Left cardiac atrium (tissue), 4 donors: Measurements from ENCODE around the gene SESN1. TPM values are rescaled to one million over a fixed set of nuclear protein-coding genes. Genes with fewer than 3 reads are reported as not detected.
"Not testable (repeated sequence)": the region's sequence is repeated elsewhere in the genome, so short reads cannot be mapped to it uniquely, and the experiment has no call there.

Experiments
- ATAC-seq, 2 donors: fragments of 200-7000 bp; cut with Tn5 transposase; one replicate each; pipeline ENCODE4 v1.9.1; 2020; ENCODE audit warnings: mild to moderate bottlenecking in 2 of 2, moderate library complexity in 2 of 2
- DNase-seq: peaks from one replicate; pipeline ENCODE4 v3.0.0-alpha.2; 2020
- intact Hi-C, 2 donors: fragments of 100-400 bp; cut with DNase I; formaldehyde crosslinking; loops; one replicate each; pipeline versions ENCODE4 v1.14.1 to v1.15.1; 2022 to 2023
- total RNA-seq, 2 donors: library from RNA; stranded (reverse); fragmentation: NEBNext Ultra II Directional; extraction: Animal tissue kit (Norgen Biotek cat#: 25700); gene quantifications; one replicate each; pipeline ENCODE4 v1.2.1, GENCODE V29; 2021
- donor health status: DM: no; HTN: yes; CAD: no.
- donor health status: DM: no; HTN: yes; CAD: no; lungs with severe emphysema.
- donor health status: DM: yes; HTN: yes; CAD: no.
- donor health status: Dilated cardiomyopathy.

The SESN1 gene
- total RNA-seq, 2 donors from 2014 or later, result 22.4 to 54.0 TPM

DNA sequence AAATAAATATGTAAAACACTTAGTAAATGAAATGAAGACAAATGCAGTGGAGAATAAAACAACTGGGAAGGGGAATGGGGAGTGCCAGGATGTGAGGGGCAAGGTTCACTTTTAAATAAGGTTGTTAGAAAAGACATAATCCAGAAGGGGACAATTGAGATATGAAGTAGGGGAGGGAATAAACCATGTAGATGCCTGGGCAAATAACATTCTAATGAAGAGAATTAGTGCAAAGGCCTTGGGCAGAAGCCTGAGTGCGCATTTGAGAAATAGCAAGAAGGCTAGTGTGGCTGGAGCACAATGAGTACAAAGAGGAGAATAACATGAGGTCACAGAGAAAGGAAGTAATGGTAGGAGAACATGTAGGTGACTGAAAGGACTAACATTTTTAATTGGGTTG, 3.0 kb upstream of the SESN1 start:
- no peak for DNase-seq
- intact Hi-C loops, result no loop called here
- ATAC-seq, result no peak

DNA sequence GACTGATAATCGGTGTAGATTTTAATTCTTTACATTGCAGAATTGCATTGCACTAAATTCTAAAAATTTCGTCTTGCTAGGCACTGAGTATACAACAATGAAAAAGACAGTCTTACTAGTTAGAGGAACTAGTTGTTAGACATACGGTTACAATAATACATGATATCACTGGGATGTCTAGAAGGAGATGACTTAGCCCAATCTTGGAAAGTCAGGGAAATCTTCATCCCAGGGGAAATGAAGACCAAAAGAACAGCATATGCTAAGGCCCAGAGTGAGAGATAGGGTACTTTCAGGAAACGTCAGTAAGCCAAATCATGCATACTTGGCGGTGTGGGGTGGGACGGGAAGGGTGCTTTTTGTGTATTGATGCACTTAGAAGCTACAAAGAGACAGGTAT, 1.6 kb upstream of the SESN1 start:
- ATAC-seq (no peak), DNase-seq (no peak)
- intact Hi-C loops, result no loop called here

DNA sequence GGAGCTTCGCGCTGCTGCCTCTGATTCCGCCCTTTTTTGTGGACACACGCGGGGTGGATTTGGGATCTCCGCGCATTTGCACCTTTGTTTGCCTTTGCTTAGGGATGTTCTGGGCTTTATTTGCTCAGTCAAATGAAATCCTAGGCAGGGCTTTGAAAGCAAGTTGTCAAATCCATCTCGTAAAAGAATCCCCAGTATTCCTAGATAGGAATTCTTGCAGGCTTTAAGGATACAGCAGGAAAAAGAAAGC, 1.1 kb upstream of the SESN1 start:
- DNase-seq (no peak), ATAC-seq (no peak)
- intact Hi-C loops, result no loop called here

DNA sequence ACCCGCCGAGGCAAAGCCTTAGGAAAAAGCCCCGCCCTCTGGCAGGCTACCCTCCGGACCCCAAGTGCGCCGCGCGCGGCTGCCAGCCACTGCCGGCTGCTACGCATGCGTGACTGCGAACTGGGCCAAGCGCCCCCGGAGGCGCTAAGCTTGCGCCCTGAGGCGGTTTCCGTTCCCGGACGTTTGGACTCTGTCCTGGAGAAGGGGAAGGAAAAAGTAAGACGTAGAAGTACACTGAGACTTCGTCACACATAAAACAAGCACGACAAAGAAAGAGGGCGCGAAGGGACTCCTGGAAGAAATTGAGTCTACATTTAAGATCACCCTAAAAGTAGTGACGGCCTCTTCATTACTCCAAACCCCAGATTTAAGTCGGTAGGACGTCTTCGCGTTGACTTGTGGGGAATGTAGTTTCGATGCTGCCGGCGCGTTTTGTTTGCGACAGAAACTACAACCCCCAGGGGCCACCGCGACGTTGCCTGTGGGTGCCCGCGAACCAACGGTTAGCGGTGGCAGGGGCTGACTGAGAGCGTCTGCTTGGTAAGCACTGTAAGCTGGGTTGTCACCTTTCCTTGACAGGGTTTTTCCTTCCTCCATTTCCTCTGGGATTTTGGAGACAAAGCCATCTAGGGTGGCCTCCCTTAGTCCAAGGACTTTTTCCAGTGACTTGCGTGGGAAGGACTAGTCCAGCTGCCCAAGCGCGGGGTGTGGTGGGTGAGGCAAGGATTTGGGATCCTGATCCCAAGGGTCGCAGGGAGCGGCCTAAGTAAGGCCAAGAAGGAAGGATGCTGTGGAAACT, 589 bp upstream of the SESN1 start, which contains the start of gene CEP57L1:
TSS of gene CEP57L1 (plus strand) at position 472 of the 799 bp plus-strand sequence. CDS start 49,715 bp downstream, outside the sequence.
- intact Hi-C loops, result no loop called here
- ATAC-seq, result peak; percentile 77 to 83

DNA sequence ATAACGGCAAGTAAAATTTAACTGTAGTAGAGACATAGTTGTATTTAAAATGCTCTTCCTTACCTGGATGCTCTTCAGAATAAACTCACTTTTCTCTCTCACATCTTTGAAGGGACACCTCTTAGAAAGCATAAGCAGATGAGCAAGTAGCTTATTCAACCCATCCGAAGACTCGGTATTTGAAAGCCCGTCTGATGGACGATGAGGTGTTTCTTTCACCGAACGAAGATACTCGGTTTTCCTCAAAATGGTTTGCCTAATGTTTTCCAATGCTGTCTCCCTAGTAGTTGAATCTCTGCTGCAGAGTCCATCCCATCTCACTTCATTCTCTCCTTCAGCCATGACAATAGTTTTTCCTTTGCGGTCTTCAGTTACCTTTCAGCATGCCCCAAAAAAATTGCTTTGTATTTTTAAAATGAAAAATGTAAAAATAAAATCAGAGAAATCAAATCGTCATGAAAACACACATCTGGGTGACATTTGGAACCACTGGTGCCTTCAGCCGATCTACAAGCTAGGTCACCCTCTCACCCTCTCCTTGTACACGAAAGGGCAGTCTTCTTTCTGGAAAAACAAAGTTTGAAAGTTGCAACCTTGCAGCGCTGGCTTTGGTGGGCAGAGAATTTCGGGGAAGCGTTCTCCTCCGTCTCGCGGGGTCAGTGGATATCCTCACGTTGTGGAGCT, 772 bp downstream of the SESN1 start:
- intact Hi-C loops, result loop anchor here in 1 of 2 donors (5.0 kb wide), 1 partner anchor 288 kb away; the partner anchor contains the start of gene CD164
- DNase-seq (no peak), ATAC-seq (no peak)

More for the DNA sequence above, 589 bp upstream of the SESN1 start, which contains the start of gene CEP57L1:
- DNase-seq, result peak; percentile 99

DNA sequence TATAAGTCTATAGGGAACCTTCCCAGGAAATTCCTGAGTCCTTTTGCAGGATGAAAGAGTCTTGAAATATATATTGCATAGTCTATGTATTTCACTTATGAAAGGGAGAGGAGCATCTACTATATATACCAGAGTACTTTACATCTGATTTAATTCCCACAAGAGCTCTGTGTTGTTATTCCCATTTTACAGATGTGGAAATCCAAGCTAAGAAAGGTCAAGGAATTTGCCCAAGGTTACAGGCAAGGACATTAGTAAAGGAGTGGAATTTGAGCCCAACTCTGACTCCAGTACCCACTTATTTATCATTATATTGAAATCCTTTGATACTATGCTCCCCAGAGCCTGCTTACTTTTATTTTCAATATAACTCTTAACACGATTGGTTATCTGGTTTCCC, 2.6 kb downstream of the SESN1 start:
- intact Hi-C loops, result loop anchor here in 1 of 2 donors (5.0 kb wide), 1 partner anchor 290 kb away; the partner anchor contains the start of gene CD164
- DNase-seq (no peak), ATAC-seq (no peak)

DNA sequence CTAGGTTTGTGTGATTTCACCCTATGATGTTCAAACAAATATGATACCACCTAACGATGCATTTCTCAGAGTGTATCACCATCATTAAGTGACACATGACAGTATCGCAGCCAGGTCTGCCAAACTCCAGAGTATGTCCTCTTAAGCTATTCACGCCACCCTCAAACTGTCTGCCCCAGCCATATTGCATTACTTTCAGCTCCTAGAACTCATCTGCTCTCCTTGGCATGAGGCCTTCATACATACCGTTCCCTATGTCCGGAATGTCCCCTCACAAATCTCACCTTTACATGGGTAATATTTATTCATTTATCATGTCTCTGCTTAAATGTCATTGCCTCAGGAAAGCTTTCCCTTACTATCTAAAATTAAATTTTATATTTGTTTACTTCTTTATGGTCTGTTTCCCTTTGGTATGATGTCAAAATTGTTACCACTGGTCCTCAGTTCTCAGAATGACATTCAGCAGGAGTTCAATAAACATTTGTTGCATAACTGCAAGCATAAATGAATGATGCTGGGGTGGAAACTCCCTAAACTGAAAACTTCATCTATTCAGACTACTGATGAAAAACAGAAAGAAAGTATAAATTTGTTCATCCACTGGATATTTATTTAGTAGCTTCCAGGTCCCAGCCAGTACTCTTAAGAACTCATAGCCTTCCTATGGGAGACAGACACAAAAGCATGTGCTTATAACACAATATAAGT, 3.2 kb downstream of the SESN1 start:
- no peak for DNase-seq
- ATAC-seq, result no peak
- intact Hi-C loops, result loop anchor here in 1 of 2 donors (5.0 kb wide), 1 partner anchor 291 kb away; the partner anchor contains the start of gene CD164

DNA sequence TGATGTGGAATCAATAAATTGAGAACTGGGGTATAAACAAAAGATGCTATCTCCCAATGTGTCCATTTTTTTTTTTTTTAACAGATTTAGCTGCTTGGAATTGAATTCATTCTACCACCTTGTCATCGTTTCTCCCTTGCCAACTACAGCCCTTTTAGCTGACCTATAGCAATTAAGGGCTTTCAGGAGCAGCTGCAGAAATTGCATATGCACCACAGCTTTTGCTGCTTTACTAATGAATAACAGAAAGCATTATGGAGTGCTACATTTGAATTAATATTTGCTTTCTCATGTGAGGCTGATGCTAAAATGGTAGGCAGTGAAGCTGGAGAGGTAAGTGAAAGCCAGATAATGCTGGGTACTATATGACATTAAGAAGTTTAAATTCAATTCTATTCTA, 5.7 kb downstream of the SESN1 start:
- DNase-seq (no peak), ATAC-seq (no peak)
- intact Hi-C loops, result no loop called here

DNA sequence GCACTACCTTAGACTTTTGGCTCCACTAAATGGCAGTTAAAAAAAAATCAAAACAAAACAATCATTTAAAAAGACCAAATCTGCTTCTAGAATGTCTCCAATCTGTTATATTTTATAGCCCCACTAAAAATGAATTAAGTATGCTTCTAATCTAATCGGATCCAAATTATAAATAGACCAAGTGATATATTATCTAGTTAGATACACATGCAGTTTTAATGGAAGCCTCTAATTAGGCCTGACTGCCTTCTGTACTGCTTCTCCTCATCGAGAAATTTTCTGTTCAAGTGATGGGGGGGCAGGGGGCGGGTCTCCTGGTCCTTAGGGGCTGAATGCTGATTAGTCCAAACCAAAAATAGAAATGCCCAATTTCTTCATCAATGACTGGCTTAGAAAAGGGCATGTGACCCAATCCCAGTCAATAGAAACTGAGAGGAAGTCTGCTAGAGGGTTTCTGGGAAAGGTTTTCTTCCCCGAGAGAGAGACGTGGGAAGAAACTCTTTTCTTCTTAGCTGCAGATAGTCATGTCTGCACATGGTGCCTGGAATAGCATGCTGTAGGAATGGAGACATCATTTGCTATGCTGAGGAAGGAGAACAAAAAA, 6.9 kb downstream of the SESN1 start:
- DNase-seq (no peak), ATAC-seq (peak; percentile 11 to 56)
- intact Hi-C loops, result no loop called here

DNA sequence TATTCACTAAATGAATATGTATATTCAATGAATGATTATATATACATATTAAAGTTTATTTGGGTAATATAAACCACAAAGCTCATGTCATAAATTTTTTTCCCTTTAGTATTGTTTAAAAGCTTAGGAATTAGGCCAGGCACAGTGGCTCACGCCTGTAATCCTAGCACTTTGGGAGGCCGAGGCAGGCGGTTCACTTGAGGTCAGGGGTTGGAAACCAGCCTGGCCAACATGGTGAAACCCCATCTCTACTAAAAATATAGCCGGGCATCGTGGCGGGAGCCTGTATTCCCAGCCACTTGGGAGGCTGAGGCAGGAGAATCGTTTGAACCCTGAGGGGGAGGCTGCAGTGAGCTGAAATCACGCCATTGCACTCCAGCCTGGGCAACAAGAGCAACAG, 10.5 kb downstream of the SESN1 start:
- not testable (repeated sequence) for ATAC-seq, DNase-seq
- intact Hi-C loops, result loop anchor here in 1 of 2 donors (5.0 kb wide), 1 partner anchor 527 kb away; no protein-coding TSS in a partner anchor

DNA sequence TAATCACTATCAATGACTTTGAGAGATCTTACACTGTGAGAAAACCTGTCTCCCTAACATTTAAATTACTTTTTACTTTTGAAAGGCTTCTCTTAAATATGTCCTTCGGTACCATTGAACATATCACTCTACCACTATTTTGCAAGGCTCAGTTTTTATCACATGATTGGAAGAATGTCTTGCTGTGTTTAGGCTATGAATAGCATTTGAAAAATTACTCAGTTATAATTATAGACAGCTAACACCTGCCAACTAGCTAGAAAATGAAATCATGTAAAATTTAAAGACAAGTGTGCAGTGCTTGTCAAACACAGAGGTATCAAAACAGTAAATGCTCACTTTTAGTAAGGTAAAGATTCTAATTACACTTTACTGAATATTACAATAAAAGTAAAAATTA, 11.0 kb downstream of the SESN1 start:
- intact Hi-C loops, result loop anchor here in 1 of 2 donors (5.0 kb wide), 1 partner anchor 526 kb away; no protein-coding TSS in a partner anchor
- DNase-seq (no peak), ATAC-seq (peak; percentile 9 to 27)

DNA sequence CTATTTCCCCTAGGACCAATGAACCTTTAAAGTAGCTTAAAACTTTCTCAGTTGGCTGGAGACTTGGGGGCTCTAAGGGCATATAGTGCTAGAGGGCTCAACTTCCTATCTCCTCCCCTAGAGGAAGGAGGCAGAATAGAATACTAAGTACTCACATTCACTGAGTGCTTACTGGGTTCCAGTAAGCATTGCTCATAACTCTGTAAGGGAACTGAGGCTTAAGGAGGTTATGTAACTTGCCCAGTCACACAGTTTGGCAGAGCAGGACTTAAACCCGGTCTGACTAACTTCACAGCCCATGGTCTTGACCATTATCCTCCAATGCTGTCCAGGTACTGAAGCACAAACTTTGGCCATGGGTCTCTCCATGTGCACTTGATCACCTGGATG, 12.5 kb downstream of the SESN1 start:
- ATAC-seq, result peak in 1 of 2 donors; percentile 60
- no peak for DNase-seq
- intact Hi-C loops, result loop anchor here in 1 of 2 donors (5.0 kb wide), 1 partner anchor 525 kb away; no protein-coding TSS in a partner anchor

DNA sequence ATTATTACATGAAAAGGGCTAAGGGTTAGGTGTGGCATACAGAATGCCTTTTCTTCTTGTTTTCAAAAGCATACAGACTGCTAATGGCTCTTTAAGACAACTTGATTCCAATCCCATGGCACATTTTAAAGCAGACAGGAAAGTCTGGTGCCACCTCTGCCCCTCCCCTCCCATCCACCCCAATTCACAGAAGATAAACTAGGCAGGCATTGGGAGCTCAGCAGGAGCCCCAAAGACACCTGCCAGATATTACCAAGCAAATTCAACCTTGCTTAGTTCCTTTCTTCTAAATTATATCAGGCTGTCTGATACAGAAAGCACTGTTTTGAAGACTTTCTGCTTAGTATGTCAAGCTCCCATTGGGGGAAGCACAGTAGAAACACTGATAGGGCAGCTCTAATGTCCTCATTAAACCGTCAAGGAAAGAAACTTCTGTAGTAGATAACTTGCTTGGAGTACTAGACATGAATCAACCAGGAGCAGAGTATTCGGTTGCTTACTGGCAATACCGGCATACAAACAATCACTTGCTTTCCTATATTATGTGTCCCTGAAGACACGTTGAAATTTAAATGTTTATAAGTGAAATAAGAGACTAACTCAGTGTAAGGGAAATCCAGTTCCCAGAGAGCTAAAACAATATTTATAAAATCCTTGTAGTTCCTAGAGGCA, 13.0 kb downstream of the SESN1 start:
- no peak for DNase-seq
- ATAC-seq, result no peak
- intact Hi-C loops, result loop anchor here in 1 of 2 donors (5.0 kb wide), 1 partner anchor 524 kb away; no protein-coding TSS in a partner anchor

DNA sequence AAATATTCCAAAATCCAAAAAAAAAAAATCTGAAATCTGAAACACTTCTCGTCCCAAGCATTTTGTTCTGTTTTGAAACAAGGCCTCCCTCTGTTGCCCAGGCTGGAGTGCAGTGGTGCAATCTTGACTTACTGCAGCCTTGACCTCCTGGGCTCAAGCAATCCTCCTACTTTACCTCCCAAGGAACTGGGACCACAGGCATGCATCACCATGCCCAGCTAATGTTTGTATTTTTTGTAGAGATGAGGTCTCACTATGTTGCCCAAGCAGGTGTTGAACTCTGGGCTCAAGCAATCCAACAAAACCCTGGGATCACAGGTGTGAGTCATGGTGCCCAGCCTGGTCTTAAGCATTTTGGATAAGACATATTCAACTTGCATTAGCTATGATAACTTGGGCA, 13.6 kb downstream of the SESN1 start:
- DNase-seq (no peak), ATAC-seq (peak in 1 of 2 donors; percentile 13)
- intact Hi-C loops, result loop anchor here in 1 of 2 donors (5.0 kb wide), 1 partner anchor 524 kb away; no protein-coding TSS in a partner anchor

DNA sequence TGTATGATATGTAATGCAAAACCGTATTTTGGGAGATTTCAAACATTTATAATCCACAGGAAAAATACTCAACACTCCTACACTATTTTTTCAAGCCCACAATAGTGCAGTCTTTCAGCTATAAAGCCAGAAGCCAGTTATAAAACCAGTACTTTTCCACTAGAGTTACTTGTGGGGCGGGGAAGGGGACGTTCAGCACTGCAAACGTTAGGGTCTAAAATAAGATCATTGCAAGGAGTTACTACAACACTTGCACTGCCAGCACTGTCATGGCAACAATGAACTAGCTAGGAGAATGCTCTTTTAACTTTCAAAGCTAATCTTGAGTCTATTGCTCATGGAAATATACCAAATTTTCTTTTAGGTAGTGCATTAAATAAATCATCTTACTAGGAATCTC, 14.7 kb downstream of the SESN1 start:
- peak; percentile 55 for DNase-seq
- intact Hi-C loops, result loop anchor here in 1 of 2 donors (5.0 to 10.0 kb wide), 3 partner anchors 75 to 523 kb away; no protein-coding TSS in a partner anchor
- ATAC-seq, result peak; percentile 91 to 92

DNA sequence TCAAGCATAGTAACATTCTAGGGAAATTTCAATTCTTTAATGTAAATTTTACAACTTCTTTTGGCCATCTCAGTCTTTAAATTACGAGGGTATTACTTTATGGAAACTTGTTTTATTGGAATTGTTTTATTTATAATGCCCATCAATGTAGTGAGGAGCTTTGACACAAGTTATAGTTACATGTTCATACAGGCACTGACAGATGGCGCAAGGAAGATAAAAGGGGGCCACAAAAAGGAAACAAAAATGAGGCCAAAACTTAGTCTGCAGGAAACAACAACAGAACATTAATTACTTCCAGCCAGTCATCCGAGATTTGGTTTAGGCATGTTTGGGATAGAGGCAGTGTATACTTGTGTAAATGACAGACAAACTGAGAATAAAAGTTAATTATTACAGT, 18.3 kb downstream of the SESN1 start:
- DNase-seq (no peak), ATAC-seq (no peak)
- intact Hi-C loops, result loop anchor here in 1 of 2 donors (10.0 kb wide), 2 partner anchors 72 to 182 kb away; no protein-coding TSS in a partner anchor

DNA sequence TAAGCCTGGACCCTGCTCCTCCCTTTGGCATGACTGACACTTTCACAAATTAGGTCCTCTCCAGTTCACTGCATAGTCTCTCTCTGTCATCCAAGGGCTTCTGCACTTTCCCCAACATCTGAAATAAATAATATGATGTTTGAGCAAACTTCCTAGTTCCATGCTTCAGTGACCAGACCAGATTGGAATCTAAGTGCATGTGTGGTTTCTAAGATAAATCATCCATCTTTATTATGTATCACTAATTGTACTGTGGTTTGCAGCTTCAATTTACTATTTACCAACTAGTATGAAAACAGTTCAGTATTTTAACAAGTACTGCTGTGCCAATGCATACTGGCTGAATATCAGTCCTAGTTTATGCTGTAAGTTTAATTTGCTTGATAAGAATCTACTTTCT, 18.7 kb downstream of the SESN1 start:
- DNase-seq, result no peak

DNA sequence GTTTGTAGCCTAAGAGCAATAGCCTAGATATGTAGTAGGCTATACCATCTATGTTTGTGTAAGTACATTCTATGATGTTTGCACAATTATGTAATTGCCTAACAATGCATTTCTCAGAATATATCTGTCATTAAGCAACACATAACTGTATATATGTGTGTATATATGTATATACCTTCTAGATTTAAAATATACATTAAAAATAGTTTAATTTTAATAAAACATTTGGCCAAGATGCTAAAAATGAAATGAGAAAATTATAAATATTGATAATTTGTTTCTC, 20.6 kb downstream of the SESN1 start:
- DNase-seq (no peak), ATAC-seq (no peak)
- intact Hi-C loops, result loop anchor here in 1 of 2 donors (5.0 to 10.0 kb wide), 3 partner anchors 69 to 237 kb away; no protein-coding TSS in a partner anchor

More for the DNA sequence above, 18.7 kb downstream of the SESN1 start:
- intact Hi-C loops, result loop anchor here in 1 of 2 donors (10.0 kb wide), 2 partner anchors 71 to 181 kb away; no protein-coding TSS in a partner anchor
- no peak for ATAC-seq
